Loucy (cell line): ENCODE data around the gene ROBO4.

ENCODE experiments used
- CTCF ChIP-seq: fragments of 200-600 bp; sonication (generic); conservative IDR thresholded peaks from 2 replicates; pipeline ENCODE4 v1.5.1; 2014; ENCODE audit warnings: mild to moderate bottlenecking, antibody characterized with exemption, low read length
- EZH2phosphoT487 ChIP-seq: fragments of 200-600 bp; IDR thresholded peaks from 2 replicates; pipeline ENCODE4 v1.6.1; 2018; ENCODE audit warnings: antibody characterized with exemption, mild to moderate bottlenecking, moderate library complexity, borderline replicate concordance

GRCh38 chr11:124879493-124880289 is 18.0 kb downstream of the ROBO4 start:
- TF ChIP-seq CTCF: no peak
- no peak for TF ChIP-seq EZH2phosphoT487
